Daoy (cell line): ENCODE results near the gene CASP8AP2. TPM values are rescaled to one million over a fixed set of nuclear protein-coding genes. Genes with fewer than 3 reads are reported as not detected.
A peak's percentile ranks its signal among the peaks of the same experiment; 100 is the strongest.
"Not testable (repeated sequence)": the region's sequence is repeated elsewhere in the genome, so short reads cannot be mapped to it uniquely, and the experiment has no call there.

Source experiments
- DNase-seq: peaks from one replicate; pipeline ENCODE4 v3.0.0-alpha.2; 2015; ENCODE audit warnings: low read depth
- total RNA-seq: library from RNA; depleted of rRNA; stranded (reverse); fragments of >200 nt; shearing (Covaris generic); gene quantifications from 2 replicates; pipeline ENCODE4 v1.2.3, GENCODE V29; 2014; rRNA removed

Gene CASP8AP2
- total RNA-seq, 1 experiment from 2014 or later, result 11.5 TPM

GRCh38 chr6:89887452-89888137 is 57.9 kb downstream of the CASP8AP2 start:
- no peak for DNase-seq

DNA sequence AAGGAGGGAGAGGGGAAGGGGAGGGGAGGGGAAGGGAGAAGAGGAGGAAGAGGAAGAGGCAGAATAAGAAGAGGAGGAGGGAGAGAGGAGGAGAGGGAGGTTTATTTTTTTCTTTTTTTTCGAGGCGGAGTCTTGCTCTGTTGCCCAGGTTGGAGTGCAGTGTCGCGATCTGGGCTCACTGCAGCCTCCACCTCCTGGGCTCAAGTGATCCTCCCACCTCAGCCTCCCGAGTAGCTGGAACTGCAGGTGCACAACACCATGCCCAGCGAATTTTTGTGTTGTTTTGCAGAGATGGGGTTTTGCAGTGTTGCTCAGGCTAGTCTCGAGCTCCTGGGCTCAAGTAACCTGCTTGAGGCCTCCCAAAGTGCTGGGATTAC is 58.4 kb downstream of the CASP8AP2 start:
- no peak for DNase-seq

DNA sequence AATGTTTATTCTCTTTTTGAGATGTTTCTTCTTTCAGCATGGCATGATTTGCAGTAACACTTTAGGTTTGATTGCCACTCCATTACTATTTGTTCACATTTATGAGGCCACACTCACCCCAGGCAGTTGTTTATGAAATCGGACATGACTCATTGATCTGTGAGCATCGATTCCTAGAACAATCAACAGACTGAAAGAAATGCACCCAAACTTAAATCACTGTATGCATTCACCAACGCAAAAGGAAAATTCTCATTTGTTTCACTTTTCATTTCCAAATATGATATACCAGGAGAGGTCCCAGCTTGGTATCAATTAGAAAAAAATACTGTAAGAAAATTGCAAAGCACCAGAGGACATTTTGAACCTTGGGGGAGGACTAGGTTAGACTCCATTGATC is 59.2 kb downstream of the CASP8AP2 start:
- DNase-seq, result no peak

DNA sequence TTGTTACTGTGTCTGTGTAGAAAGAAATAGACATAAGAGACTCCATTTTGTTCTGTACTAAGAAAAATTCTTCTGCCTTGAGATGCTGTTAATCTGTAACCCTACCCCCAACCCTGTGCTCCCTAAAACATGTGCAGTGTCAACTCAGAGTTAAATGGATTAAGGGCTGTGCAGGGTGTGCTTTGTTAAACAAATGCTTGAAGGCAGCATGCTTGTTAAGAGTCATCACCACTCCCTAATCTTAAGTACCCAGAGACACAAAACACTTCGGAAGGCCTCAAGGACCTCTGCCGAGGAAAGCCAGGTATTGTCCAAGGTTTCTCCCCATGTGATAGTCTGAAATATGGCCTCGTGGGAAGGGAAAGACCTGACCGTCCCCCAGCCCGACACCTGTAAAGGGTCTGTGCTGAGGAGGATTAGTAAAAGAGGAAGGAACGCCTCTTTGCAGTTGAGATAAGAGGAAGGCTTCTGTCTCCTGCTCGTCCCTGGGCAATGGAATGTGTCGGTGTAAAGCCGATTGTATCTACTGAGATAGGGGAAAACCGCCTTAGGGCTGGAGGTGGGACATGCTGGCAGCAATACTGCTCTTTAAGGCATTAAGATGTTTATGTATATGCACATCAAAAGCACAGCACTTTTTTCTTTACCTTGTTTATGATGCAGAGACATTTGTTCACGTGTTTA is 61.3 kb downstream of the CASP8AP2 start:
- DNase-seq, result not testable (repeated sequence)

DNA sequence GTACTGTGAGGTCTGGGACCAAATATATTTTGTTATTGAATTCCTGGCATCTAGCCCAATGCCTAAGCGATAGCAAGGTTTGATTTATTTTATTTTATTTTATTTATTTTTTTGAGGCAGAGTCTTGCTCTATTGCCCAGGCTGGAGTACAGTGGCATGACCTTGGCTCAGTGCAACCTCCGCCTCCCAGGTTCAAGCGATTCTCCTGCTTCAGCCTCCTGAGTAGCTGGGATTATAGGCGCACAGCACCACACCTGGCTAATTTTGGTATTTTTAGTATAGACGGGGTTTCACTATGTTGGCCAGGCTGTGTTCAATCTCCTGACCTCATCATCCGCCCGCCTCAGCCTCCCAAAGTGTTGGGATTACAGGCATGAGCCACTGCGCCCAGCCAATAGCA is 62.9 kb downstream of the CASP8AP2 start:
- not testable (repeated sequence) for DNase-seq

- DNase-seq, result no peak
These were observed 64.5 kb downstream of the CASP8AP2 start, which contains the start of gene GJA10 for GRCh38 chr6:89894169-89894568. GJA10 (plus strand) TSS chr6:89894469; CDS start chr6:89894469, 0 bp downstream.

GRCh38 chr6:89895276-89895874 is 65.7 kb downstream of the CASP8AP2 start:
- DNase-seq, result peak; percentile 25

DNA sequence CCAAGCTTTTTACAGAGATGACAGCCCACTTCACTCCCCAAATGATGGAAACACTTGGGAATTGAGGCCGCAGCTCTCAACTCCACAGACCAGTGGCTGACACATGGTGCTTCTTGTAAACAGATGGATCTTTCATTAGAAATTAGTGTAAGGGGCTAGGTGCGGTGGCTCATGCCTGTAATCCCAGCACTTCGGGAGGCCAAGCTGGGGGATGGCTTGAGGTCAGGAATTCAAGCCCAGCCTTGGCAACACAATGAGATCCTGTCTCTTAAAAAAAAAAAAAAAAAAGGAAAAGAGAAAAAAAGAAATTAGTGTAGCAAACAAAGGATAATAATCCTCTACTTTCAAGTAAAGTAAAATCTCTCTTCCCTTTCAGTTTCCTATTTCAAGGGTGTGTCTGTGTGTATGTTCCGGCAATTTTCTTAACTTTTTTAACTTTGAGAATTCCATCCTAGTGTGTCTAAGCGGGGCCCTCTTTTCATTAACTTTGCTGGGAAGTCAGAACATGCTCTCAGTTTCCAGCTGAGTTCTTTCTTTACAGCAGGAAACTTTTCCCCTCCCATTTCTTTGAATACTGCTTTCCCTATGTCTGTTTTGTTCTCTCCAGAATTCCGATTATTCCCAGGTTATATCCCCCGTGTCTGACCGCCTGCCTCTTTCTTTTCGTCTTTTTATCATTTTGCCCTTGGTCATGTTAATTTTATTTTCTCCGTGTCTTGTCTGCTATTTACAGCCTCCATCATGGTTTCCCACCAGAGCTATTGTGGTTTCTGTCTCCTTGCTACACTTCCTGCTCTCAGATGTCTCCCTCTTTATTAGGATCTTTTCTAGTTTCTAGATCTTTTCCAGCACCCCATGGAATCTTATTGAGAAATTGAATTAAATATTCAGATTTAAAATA is 80.6 kb downstream of the CASP8AP2 start:
- DNase-seq, result not testable (repeated sequence)

- DNase-seq, result no peak
These were observed 81.2 kb downstream of the CASP8AP2 start for GRCh38 chr6:89910902-89911240.

GRCh38 chr6:89916136-89916920 is 86.6 kb downstream of the CASP8AP2 start:
- DNase-seq, result no peak

- no peak for DNase-seq
These were observed 87.5 kb downstream of the CASP8AP2 start for GRCh38 chr6:89917216-89917615.

GRCh38 chr6:89917801-89918366 is 88.2 kb downstream of the CASP8AP2 start:
- DNase-seq, result no peak

Other genes with a start within 250 kb of the CASP8AP2 start
- 17.5 and 31.2 TPM in 2 replicates for gene LYRM2, start 191.1 kb upstream of the CASP8AP2 start, total RNA-seq
- gene MDN1, start 10.1 kb upstream of the CASP8AP2 start, total RNA-seq, result 15.8 and 18.2 TPM in 2 replicates
- gene GJA10, start 64.6 kb downstream of the CASP8AP2 start, total RNA-seq, result not detected in 2 replicates